ENCODE results near the gene TMEM51.

Gene TMEM51

GRCh38 chr1:15159166-15159555 lies 5.6 kb downstream of the TMEM51 start:
- H3K27ac ChIP-seq (ENCODE audit: low read depth, low read length) = no peak overlapping the region
- H3F3A ChIP-seq (ENCODE audit: insufficient read depth) = no peaks in the 10 kb centered on the region
- no peaks in the 10 kb centered on the region for H4K20me1 ChIP-seq (ENCODE audit: low read depth, low read length)
- no peak overlapping the region for H3K9ac ChIP-seq (ENCODE audit: low read length)
- no peaks in the 10 kb centered on the region for H3K27me3 ChIP-seq (ENCODE audit: low read length)
- no peaks in the 10 kb centered on the region for H3K9me2 ChIP-seq (replicated peaks; ENCODE audit: insufficient read depth, low read length)
- H3K4me2 ChIP-seq (ENCODE audit: low read depth, low read length, poor library complexity, severe bottlenecking) = no peak overlapping the region
- no peaks in the 10 kb centered on the region for H3K9me3 ChIP-seq (ENCODE audit: insufficient read depth, low read length)
- H3K79me2 ChIP-seq (ENCODE audit: insufficient read depth, low read length) = no peaks in the 10 kb centered on the region
- no peak overlapping the region for H2AFZ ChIP-seq (ENCODE audit: low read depth, low read length, severe bottlenecking)
- H3K36me3 ChIP-seq (ENCODE audit: low read length) = no peaks in the 10 kb centered on the region
- no peak overlapping the region for H3K4me3 ChIP-seq (ENCODE audit: insufficient read depth, low read length, poor library complexity, severe bottlenecking)
- TF ChIP-seq CTCF (IDR thresholded peaks at IDR 0.05; ENCODE audit: insufficient read depth, low read length, poor library complexity, severe bottlenecking) = no peak
- no peak for TF ChIP-seq EZH2phosphoT487 (conservative IDR thresholded peaks at IDR 0.05; ENCODE audit: low read length)

- no peaks in the 10 kb centered on the region for H3F3A ChIP-seq (ENCODE audit: insufficient read depth)
- no peaks in the 10 kb centered on the region for H3K9me2 ChIP-seq (replicated peaks; ENCODE audit: insufficient read depth, low read length)
- H3K9me3 ChIP-seq (ENCODE audit: insufficient read depth, low read length) = no peaks in the 10 kb centered on the region
- no peak overlapping the region for H3K27ac ChIP-seq (ENCODE audit: low read depth, low read length)
- no peaks in the 10 kb centered on the region for H3K36me3 ChIP-seq (ENCODE audit: low read length)
- H3K79me2 ChIP-seq (ENCODE audit: insufficient read depth, low read length) = no peaks in the 10 kb centered on the region
- no peak overlapping the region for H2AFZ ChIP-seq (ENCODE audit: low read depth, low read length, severe bottlenecking)
- H3K4me2 ChIP-seq (ENCODE audit: low read depth, low read length, poor library complexity, severe bottlenecking) = no peak overlapping the region
- TF ChIP-seq CTCF (IDR thresholded peaks at IDR 0.05; ENCODE audit: insufficient read depth, low read length, poor library complexity, severe bottlenecking) = no peak
- H3K27me3 ChIP-seq (ENCODE audit: low read length) = no peaks in the 10 kb centered on the region
- no peaks in the 10 kb centered on the region for H4K20me1 ChIP-seq (ENCODE audit: low read depth, low read length)
- H3K9ac ChIP-seq (ENCODE audit: low read length) = no peak overlapping the region
- no peak overlapping the region for H3K4me3 ChIP-seq (ENCODE audit: insufficient read depth, low read length, poor library complexity, severe bottlenecking)
Measured at GRCh38 chr1:15160626-15161025, 7.1 kb downstream of the TMEM51 start.

GRCh38 chr1:15167386-15167785 lies 13.8 kb downstream of the TMEM51 start:
- Histone ChIP-seq H3K36me3 (ENCODE audit: low read length) (no peaks in the 10 kb centered on the region), H3K79me2 (ENCODE audit: insufficient read depth, low read length) (no peaks in the 10 kb centered on the region), H3K4me3 (ENCODE audit: insufficient read depth, low read length, poor library complexity, severe bottlenecking) (no peak overlapping the region), H3K9ac (ENCODE audit: low read length) (no peak overlapping the region), H3K9me2 (replicated peaks; ENCODE audit: insufficient read depth, low read length) (no peaks in the 10 kb centered on the region), H3K4me2 (ENCODE audit: low read depth, low read length, poor library complexity, severe bottlenecking) (no peak overlapping the region), H3K27ac (ENCODE audit: low read depth, low read length) (no peak overlapping the region), H3K9me3 (ENCODE audit: insufficient read depth, low read length) (no peaks in the 10 kb centered on the region), H3F3A (ENCODE audit: insufficient read depth) (no peaks in the 10 kb centered on the region), H4K20me1 (ENCODE audit: low read depth, low read length) (no peaks in the 10 kb centered on the region), H3K27me3 (ENCODE audit: low read length) (no peaks in the 10 kb centered on the region), H2AFZ (ENCODE audit: low read depth, low read length, severe bottlenecking) (no peak overlapping the region)
- TF ChIP-seq CTCF (IDR thresholded peaks at IDR 0.05; ENCODE audit: insufficient read depth, low read length, poor library complexity, severe bottlenecking) (no peak), EZH2phosphoT487 (conservative IDR thresholded peaks at IDR 0.05; ENCODE audit: low read length) (no peak)

- TF ChIP-seq CTCF (IDR thresholded peaks at IDR 0.05; ENCODE audit: insufficient read depth, low read length, poor library complexity, severe bottlenecking) (no peak), EZH2phosphoT487 (conservative IDR thresholded peaks at IDR 0.05; ENCODE audit: low read length) (no peak)
- Histone ChIP-seq H4K20me1 (ENCODE audit: low read depth, low read length) (no peaks in the 10 kb centered on the region), H3K9ac (ENCODE audit: low read length) (no peak overlapping the region), H3K4me2 (ENCODE audit: low read depth, low read length, poor library complexity, severe bottlenecking) (no peak overlapping the region), H3K4me3 (ENCODE audit: insufficient read depth, low read length, poor library complexity, severe bottlenecking) (no peak overlapping the region), H2AFZ (ENCODE audit: low read depth, low read length, severe bottlenecking) (no peak overlapping the region), H3K79me2 (ENCODE audit: insufficient read depth, low read length) (no peaks in the 10 kb centered on the region), H3K9me3 (ENCODE audit: insufficient read depth, low read length) (no peaks in the 10 kb centered on the region), H3K27ac (ENCODE audit: low read depth, low read length) (no peak overlapping the region), H3K27me3 (ENCODE audit: low read length) (no peaks in the 10 kb centered on the region), H3K9me2 (replicated peaks; ENCODE audit: insufficient read depth, low read length) (no peaks in the 10 kb centered on the region), H3F3A (ENCODE audit: insufficient read depth) (no peaks in the 10 kb centered on the region), H3K36me3 (ENCODE audit: low read length) (no peaks in the 10 kb centered on the region)
Measured at GRCh38 chr1:15168479-15168878, 14.9 kb downstream of the TMEM51 start.
